Trophoblast cell (in vitro differentiated cells and primary cell): ENCODE data around the gene TMEM209.

Source experiments
- DNase-seq, 2 donors: peaks; one replicate each; pipeline ENCODE4 v3.0.0-alpha.2; 2016
- H2AFZ ChIP-seq: 2 replicates; pipeline ENCODE4 v1.6.1; 2013; ENCODE audit warnings: low read length, moderate library complexity, mild to moderate bottlenecking; ENCODE audit not compliant: insufficient read depth, poor library complexity
- H2AK5ac ChIP-seq: 2 replicates; pipeline ENCODE4 v1.6.1; 2013; ENCODE audit warnings: mild to moderate bottlenecking, low read length
- H2BK120ac ChIP-seq: 2 replicates; pipeline ENCODE4 v1.6.1; 2013; ENCODE audit warnings: low read length, mild to moderate bottlenecking, moderate library complexity; ENCODE audit not compliant: insufficient read depth, poor library complexity
- H2BK12ac ChIP-seq: 2 replicates; pipeline ENCODE4 v1.6.1; 2013; ENCODE audit warnings: mild to moderate bottlenecking, low read length, moderate library complexity
- H2BK5ac ChIP-seq: 2 replicates; pipeline ENCODE4 v1.6.1; 2013; ENCODE audit warnings: low read length, low read depth, moderate library complexity, mild to moderate bottlenecking; ENCODE audit not compliant: poor library complexity
- H3K14ac ChIP-seq: 2 replicates; pipeline ENCODE4 v1.6.1; 2013; ENCODE audit warnings: mild to moderate bottlenecking, low read length
- H3K18ac ChIP-seq: 2 replicates; pipeline ENCODE4 v1.6.1; 2013; ENCODE audit warnings: mild to moderate bottlenecking, low read length
- H3K23ac ChIP-seq: 2 replicates; pipeline ENCODE4 v1.6.1; 2013; ENCODE audit warnings: low read length
- H3K27ac ChIP-seq: 2 replicates; pipeline ENCODE4 v1.5.1; 2013; ENCODE audit warnings: low read depth, mild to moderate bottlenecking, inconsistent platforms, low read length, moderate library complexity
- H3K27me3 ChIP-seq: 2 replicates; pipeline ENCODE4 v1.6.1; 2013; ENCODE audit warnings: inconsistent platforms, mild to moderate bottlenecking, low read length, moderate library complexity; ENCODE audit not compliant: insufficient read depth
- H3K36me3 ChIP-seq, 2 experiments: 1 replicate in 1 of 2; 2 replicates in 1 of 2; pipeline ENCODE4 v1.6.1; 2013; ENCODE audit warnings: low read length in 2 of 2, mild to moderate bottlenecking in 2 of 2, moderate library complexity in 1 of 2; ENCODE audit not compliant: insufficient read depth in 2 of 2, control insufficient read depth in 1 of 2
- H3K4ac ChIP-seq: 2 replicates; pipeline ENCODE4 v1.6.1; 2013; ENCODE audit warnings: low read depth, mild to moderate bottlenecking, low read length, moderate library complexity
- H3K4me1 ChIP-seq, 2 experiments: 1 replicate in 1 of 2; 2 replicates in 1 of 2; pipeline ENCODE4 v1.6.1; 2013; ENCODE audit warnings: low read length in 2 of 2, mild to moderate bottlenecking in 2 of 2, moderate library complexity in 1 of 2; ENCODE audit not compliant: insufficient read depth in 2 of 2, control insufficient read depth in 1 of 2
- H3K4me2 ChIP-seq: 2 replicates; pipeline ENCODE4 v1.6.1; 2013; ENCODE audit warnings: inconsistent platforms, mild to moderate bottlenecking, low read length, moderate library complexity
- H3K4me3 ChIP-seq: 2 replicates; pipeline ENCODE4 v1.5.1; 2013; ENCODE audit warnings: mild to moderate bottlenecking, low read depth, low read length, inconsistent platforms
- H3K79me1 ChIP-seq: one replicate; pipeline ENCODE4 v1.6.1; 2013; ENCODE audit warnings: low read length
- H3K79me2 ChIP-seq: 2 replicates; pipeline ENCODE4 v1.6.1; 2013; ENCODE audit warnings: low read length, mild to moderate bottlenecking; ENCODE audit not compliant: control insufficient read depth, insufficient read depth, poor library complexity
- H3K9ac ChIP-seq: 2 replicates; pipeline ENCODE4 v1.6.1; 2013; ENCODE audit warnings: mild to moderate bottlenecking, low read length
- H3K9me3 ChIP-seq: 2 replicates; pipeline ENCODE4 v1.6.1; 2013; ENCODE audit warnings: low read depth, mild to moderate bottlenecking, control low read depth, inconsistent platforms, low read length; ENCODE audit not compliant: insufficient read depth
- H4K12ac ChIP-seq: 2 replicates; pipeline ENCODE4 v1.6.1; 2013; ENCODE audit warnings: low read depth, mild to moderate bottlenecking, low read length, moderate library complexity
- H4K8ac ChIP-seq: 2 replicates; pipeline ENCODE4 v1.6.1; 2013; ENCODE audit warnings: low read depth, mild to moderate bottlenecking, low read length, moderate library complexity
- H4K91ac ChIP-seq: one replicate; pipeline ENCODE4 v1.6.1; 2013; ENCODE audit warnings: low read depth, mild to moderate bottlenecking, low read length, moderate library complexity
- WGBS: extraction: QIAGEN DNeasy Blood & Tissue Kit; methylation state at CpG from one replicate; pipeline ENCODE4 v1.1.7; 2013; ENCODE audit warnings: missing lambda C conversion rate; ENCODE audit not compliant: insufficient read length, insufficient coverage; ENCODE audit errors: extremely low coverage; 5-methylcytosine and 5-hydroxymethylcytosine counted together

TMEM209 gene

GRCh38 chr7:130207033-130207432, 1.8 kb upstream of the TMEM209 start:
- Histone ChIP-seq H3K4me2 (no peak overlapping the region), H3K79me1 (peaks cover 6% of the 10 kb centered on the region), H3K9ac (no peak overlapping the region), H2BK5ac (no peak overlapping the region), H3K4me3 (no peak overlapping the region), H3K18ac (no peak overlapping the region), H4K12ac (no peak overlapping the region), H2AK5ac (no peak overlapping the region), H3K9me3 (no peaks in the 10 kb centered on the region), H3K4ac (no peak overlapping the region), H2BK120ac (no peak overlapping the region), H3K23ac (no peak overlapping the region), H3K36me3 (peaks cover 0 to 2% of the 10 kb centered on the region in 2 experiments), H4K91ac (no peak overlapping the region), H4K8ac (no peak overlapping the region), H2AFZ (no peak overlapping the region), H3K27me3 (no peaks in the 10 kb centered on the region), H2BK12ac (no peak overlapping the region), H3K27ac (no peak overlapping the region), H3K79me2 (peaks cover 5% of the 10 kb centered on the region), H3K4me1 (no peaks in the 10 kb centered on the region), H3K14ac (no peak overlapping the region)
- WGBS, result no CpG with 5 or more reads among the region's 5 CpGs
- no peak for DNase-seq

- Histone ChIP-seq H2AK5ac (no peak overlapping the region), H3K4me3 (no peak overlapping the region), H3K4me2 (no peak overlapping the region), H3K79me1 (peaks cover 6% of the 10 kb centered on the region), H3K79me2 (peaks cover 5% of the 10 kb centered on the region), H3K27me3 (no peaks in the 10 kb centered on the region), H3K4me1 (no peaks in the 10 kb centered on the region), H3K23ac (no peak overlapping the region), H3K27ac (no peak overlapping the region), H2AFZ (no peak overlapping the region), H3K14ac (no peak overlapping the region), H3K18ac (no peak overlapping the region), H3K9ac (no peak overlapping the region), H3K36me3 (peaks cover 7 to 9% of the 10 kb centered on the region in 2 experiments), H4K12ac (no peak overlapping the region), H4K8ac (no peak overlapping the region), H2BK12ac (no peak overlapping the region), H3K9me3 (no peaks in the 10 kb centered on the region), H2BK120ac (no peak overlapping the region), H2BK5ac (no peak overlapping the region), H3K4ac (no peak overlapping the region), H4K91ac (no peak overlapping the region)
- WGBS, result no CpG with 5 or more reads among the region's 7 CpGs
- DNase-seq, result no peak
Observed at GRCh38 chr7:130201796-130202195, 3.4 kb downstream of the TMEM209 start.

GRCh38 chr7:130197094-130197493, 8.1 kb downstream of the TMEM209 start:
- no peaks in the 10 kb centered on the region for H3K4me1 ChIP-seq
- H2BK120ac ChIP-seq, result no peak overlapping the region
- H3K18ac ChIP-seq, result no peak overlapping the region
- no peak overlapping the region for H4K12ac ChIP-seq
- H3K79me2 ChIP-seq, result no peaks in the 10 kb centered on the region
- no peak for DNase-seq
- no peak overlapping the region for H2AFZ ChIP-seq
- H3K4ac ChIP-seq, result no peak overlapping the region
- H3K9ac ChIP-seq, result no peak overlapping the region
- no peak overlapping the region for H4K91ac ChIP-seq
- H3K14ac ChIP-seq, result no peak overlapping the region
- H3K4me2 ChIP-seq, result no peak overlapping the region
- H3K79me1 ChIP-seq, result no peaks in the 10 kb centered on the region
- no CpG with 5 or more reads among the region's 2 CpGs for WGBS
- no peak overlapping the region for H2BK12ac ChIP-seq
- H3K9me3 ChIP-seq, result no peaks in the 10 kb centered on the region
- no peak overlapping the region for H2AK5ac ChIP-seq
- H3K4me3 ChIP-seq, result no peak overlapping the region
- no peak overlapping the region for H3K27ac ChIP-seq
- H3K27me3 ChIP-seq, result no peaks in the 10 kb centered on the region
- no peak overlapping the region for H3K23ac ChIP-seq
- peaks cover 8 to 13% of the 10 kb centered on the region in 2 experiments for H3K36me3 ChIP-seq
- H2BK5ac ChIP-seq, result no peak overlapping the region
- H4K8ac ChIP-seq, result no peak overlapping the region

GRCh38 chr7:130196476-130196875, 8.7 kb downstream of the TMEM209 start:
- no CpG with 5 or more reads among the region's 2 CpGs for WGBS

More at GRCh38 chr7:130196476-130196875, 8.7 kb downstream of the TMEM209 start:
- Histone ChIP-seq H3K14ac (no peak overlapping the region), H3K79me1 (no peaks in the 10 kb centered on the region), H3K27ac (no peak overlapping the region), H4K12ac (no peak overlapping the region), H3K9ac (no peak overlapping the region), H3K4me3 (no peak overlapping the region), H3K27me3 (no peaks in the 10 kb centered on the region), H2BK120ac (no peak overlapping the region), H3K23ac (no peak overlapping the region), H3K4ac (no peak overlapping the region), H4K91ac (no peak overlapping the region), H3K4me2 (no peak overlapping the region), H3K4me1 (no peaks in the 10 kb centered on the region), H3K36me3 (peaks cover 5 to 10% of the 10 kb centered on the region in 2 experiments), H2BK12ac (no peak overlapping the region), H3K9me3 (no peaks in the 10 kb centered on the region), H2BK5ac (no peak overlapping the region), H3K79me2 (no peaks in the 10 kb centered on the region), H3K18ac (no peak overlapping the region), H4K8ac (no peak overlapping the region), H2AFZ (no peak overlapping the region), H2AK5ac (no peak overlapping the region)
- no peak for DNase-seq
